Measurements from ENCODE around the gene DIAPH3.
A peak's percentile ranks its signal among the peaks of the same experiment; 100 is the strongest.
"Not testable (repeated sequence)": the region's sequence is repeated elsewhere in the genome, so short reads cannot be mapped to it uniquely, and the experiment has no call there.

The DIAPH3 gene

GRCh38 chr13:60094385-60095088 lies 69.2 kb downstream of the DIAPH3 start:
- no peak for FAIRE-seq

GRCh38 chr13:60093425-60094019 lies 70.2 kb downstream of the DIAPH3 start:
- FAIRE-seq = no peak

GRCh38 chr13:60091573-60091972 lies 72.2 kb downstream of the DIAPH3 start:
- FAIRE-seq = no peak

GRCh38 chr13:60090574-60090973 lies 73.2 kb downstream of the DIAPH3 start:
- FAIRE-seq = peak; percentile 33

GRCh38 chr13:60083780-60084179 lies 79.9 kb downstream of the DIAPH3 start:
- FAIRE-seq = not testable (repeated sequence)

GRCh38 chr13:60080850-60081249 lies 82.9 kb downstream of the DIAPH3 start:
- no peak for FAIRE-seq

- no peak for FAIRE-seq
Observed at GRCh38 chr13:60078226-60078625, 85.5 kb downstream of the DIAPH3 start.

- FAIRE-seq = no peak
Observed at GRCh38 chr13:60075850-60076249, 87.9 kb downstream of the DIAPH3 start.

- no peak for FAIRE-seq
Observed at GRCh38 chr13:60074397-60074796, 89.3 kb downstream of the DIAPH3 start.

- FAIRE-seq = no peak
Observed at GRCh38 chr13:60066226-60066625, 97.5 kb downstream of the DIAPH3 start.

GRCh38 chr13:60062502-60062901 lies 101.2 kb downstream of the DIAPH3 start:
- no peak for FAIRE-seq

- FAIRE-seq = no peak
Observed at GRCh38 chr13:60061737-60062136, 102.0 kb downstream of the DIAPH3 start.

- no peak for FAIRE-seq
Observed at GRCh38 chr13:60051754-60052285, 111.9 kb downstream of the DIAPH3 start.

- FAIRE-seq = not testable (repeated sequence)
Observed at GRCh38 chr13:60048353-60048752, 115.4 kb downstream of the DIAPH3 start.

- FAIRE-seq = no peak
Observed at GRCh38 chr13:60047918-60048317, 115.8 kb downstream of the DIAPH3 start.

- no peak for FAIRE-seq
Observed at GRCh38 chr13:60044321-60044720, 119.4 kb downstream of the DIAPH3 start.

GRCh38 chr13:60043262-60043661 lies 120.5 kb downstream of the DIAPH3 start:
- no peak for FAIRE-seq

GRCh38 chr13:60040668-60041067 lies 123.1 kb downstream of the DIAPH3 start:
- FAIRE-seq = not testable (repeated sequence)

- no peak for FAIRE-seq
Observed at GRCh38 chr13:60035874-60036273, 127.9 kb downstream of the DIAPH3 start.

GRCh38 chr13:60032851-60033250 lies 130.9 kb downstream of the DIAPH3 start:
- no peak for FAIRE-seq

- FAIRE-seq = no peak
Observed at GRCh38 chr13:60028021-60028420, 135.7 kb downstream of the DIAPH3 start.

- FAIRE-seq = no peak
Observed at GRCh38 chr13:60026286-60026685, 137.4 kb downstream of the DIAPH3 start.

GRCh38 chr13:60020288-60020687 lies 143.4 kb downstream of the DIAPH3 start:
- no peak for FAIRE-seq
